AG09309 (cell line): ENCODE data around the gene TMEM150A.

Experiments used
- DNase-seq: peaks from one replicate; pipeline ENCODE4 v3.0.0-alpha.2; 2010; ENCODE audit warnings: low read depth
- H3K4me3 ChIP-seq: 2 replicates; pipeline ENCODE4 v1.5.1; 2011; ENCODE audit warnings: mild to moderate bottlenecking, low read depth, low read length, moderate library complexity; ENCODE audit not compliant: control insufficient read depth
- CTCF ChIP-seq: IDR thresholded peaks from 2 replicates; pipeline ENCODE4 v1.5.1; 2011; ENCODE audit warnings: mild to moderate bottlenecking, low read depth, low read length, inconsistent platforms; ENCODE audit not compliant: insufficient read depth, control insufficient read depth; ENCODE audit errors: missing control alignments

TMEM150A gene

GRCh38 chr2:85582492-85582891 lies 20.0 kb downstream of the TMEM150A start:
- no peak for DNase-seq
- TF ChIP-seq CTCF = no peak
- no peak overlapping the region for H3K4me3 ChIP-seq

- no peak for DNase-seq
- no peak overlapping the region for H3K4me3 ChIP-seq
- no peak for TF ChIP-seq CTCF
Observed at GRCh38 chr2:85580206-85580605, 22.3 kb downstream of the TMEM150A start.

- TF ChIP-seq CTCF = no peak
- no peak overlapping the region for H3K4me3 ChIP-seq
- DNase-seq = no peak
Observed at GRCh38 chr2:85579266-85579935, 23.1 kb downstream of the TMEM150A start.

GRCh38 chr2:85578243-85579180 lies 24.0 kb downstream of the TMEM150A start:
- TF ChIP-seq CTCF = no peak
- DNase-seq = no peak
- no peak overlapping the region for H3K4me3 ChIP-seq

- H3K4me3 ChIP-seq = no peak within 1 kb of the TSS
- no peak for DNase-seq
- TF ChIP-seq CTCF = no peak
Observed at GRCh38 chr2:85577386-85578242, 24.9 kb downstream of the TMEM150A start, which contains the start of gene VAMP8. TSS of gene VAMP8 (plus strand) at chr2:85577586. CDS start at chr2:85577647, 61 bp downstream.

GRCh38 chr2:85577063-85577385 lies 25.5 kb downstream of the TMEM150A start:
- DNase-seq = no peak
- no peak for TF ChIP-seq CTCF
- H3K4me3 ChIP-seq = no peak overlapping the region
